NCI-H2107 (cell line): ENCODE results near the gene OR5K1.

Experiments
- DNase-seq: peaks from one replicate; lab custom pipeline; 2025; lab: John Stamatoyannopoulos, UW

The OR5K1 gene

DNA sequence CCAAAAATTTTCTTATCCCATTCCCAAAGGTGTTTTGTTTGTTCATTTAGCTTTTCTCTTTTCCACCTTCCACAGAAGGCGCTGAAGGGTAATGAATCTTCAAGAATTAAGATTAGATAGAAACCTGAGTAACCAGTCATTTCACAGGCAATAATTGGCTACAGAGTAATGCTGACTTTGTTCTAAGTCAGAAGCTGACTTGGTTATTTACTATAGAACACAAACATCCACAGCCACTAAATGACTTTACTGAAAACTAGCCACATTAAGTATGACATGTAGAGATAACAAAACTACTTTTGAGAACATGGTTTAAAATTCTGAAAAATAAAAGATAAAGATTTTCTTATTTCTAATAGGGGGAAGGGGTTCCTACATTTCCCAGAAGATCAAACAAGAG, 51.9 kb downstream of the OR5K1 start:
- no peak for DNase-seq

DNA sequence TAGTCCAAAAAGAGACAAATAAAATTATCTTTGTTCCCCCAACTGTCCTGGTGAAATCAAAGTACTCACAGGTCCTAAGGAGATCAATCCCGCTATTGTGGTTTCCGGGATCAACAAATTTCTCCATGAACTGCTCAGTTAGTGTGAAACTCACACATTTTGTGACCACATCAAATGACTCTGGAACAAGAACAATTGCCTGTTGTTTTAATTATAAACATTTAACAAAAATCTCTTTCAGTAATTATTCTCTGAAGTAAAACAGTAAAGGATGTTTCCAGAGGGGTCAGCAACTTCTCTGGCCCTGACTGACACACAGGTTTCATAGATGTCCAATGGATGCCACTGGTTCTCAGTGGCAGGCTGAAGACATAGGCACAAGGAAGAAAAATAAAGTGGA, 55.8 kb downstream of the OR5K1 start:
- DNase-seq = no peak

- DNase-seq = no peak
Measured at GRCh38 chr3:98519351-98519750, 56.4 kb downstream of the OR5K1 start.

- peak; percentile 18 for DNase-seq
Measured at GRCh38 chr3:98521897-98522543, 59.0 kb downstream of the OR5K1 start.
